ENCODE results near the gene TAGLN. TPM values are rescaled to one million over a fixed set of nuclear protein-coding genes. Genes with fewer than 3 reads are reported as not detected.

Gene TAGLN
- total RNA-seq, 2 donors from 2014 or later: 228 to 412 TPM

DNA sequence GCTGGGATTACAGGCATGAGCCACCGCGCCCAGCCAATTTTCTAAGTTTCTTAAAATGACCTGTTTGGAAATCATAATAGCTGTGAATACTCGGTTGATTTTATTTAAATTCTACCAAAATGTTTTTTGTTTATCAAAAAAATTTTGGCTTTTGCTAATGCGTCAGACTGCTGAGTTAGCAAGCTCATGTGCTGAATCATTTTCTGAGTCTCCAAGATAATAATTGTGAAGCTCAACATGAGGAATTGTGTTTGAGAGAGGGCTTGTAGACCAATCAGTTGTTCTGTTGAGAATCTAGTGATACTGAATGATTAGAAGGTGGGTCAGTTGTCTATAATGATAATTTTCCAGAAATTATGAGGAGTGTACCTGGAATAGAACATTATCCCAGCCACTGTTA is 49.2 kb downstream of the TAGLN start:
- H3K27ac Mint-ChIP-seq: no peak overlapping the region
- Histone ChIP-seq H3K4me3 (ENCODE audit: low read length) (no peak overlapping the region), H3K9me3 (ENCODE audit: control insufficient read depth, low read length) (no peaks in the 10 kb centered on the region), H3K36me3 (ENCODE audit: control insufficient read depth, insufficient read depth, low read length) (peaks cover 58% of the 10 kb centered on the region), H3K27ac (ENCODE audit: low read depth, low read length) (no peak overlapping the region), H3K9ac (ENCODE audit: extremely low read depth, low read length, poor library complexity, severe bottlenecking) (no peak overlapping the region), H3K4me1 (ENCODE audit: control insufficient read depth, insufficient read depth, low read length) (no peaks in the 10 kb centered on the region), H3K27me3 (ENCODE audit: control insufficient read depth, insufficient read depth, low read length, poor library complexity, severe bottlenecking) (no peaks in the 10 kb centered on the region)
- H3K4me1 Mint-ChIP-seq: peaks cover 2% of the 10 kb centered on the region
- DNase-seq: no peak
- H3K36me3 Mint-ChIP-seq (ENCODE audit: low read depth): peaks cover 65% of the 10 kb centered on the region
- H3K9me3 Mint-ChIP-seq: no peaks in the 10 kb centered on the region
- H3K27me3 Mint-ChIP-seq (ENCODE audit: insufficient read depth): no peaks in the 10 kb centered on the region
- no peak overlapping the region for H3K4me3 Mint-ChIP-seq
- WGBS, 2 experiments (ENCODE audit: insufficient coverage in 1 of 2, insufficient read length in 1 of 2): 97 to 100% methylated on average over 2 to 3 of the region's 4 CpGs
- no peak for TF ChIP-seq CTCF (conservative IDR thresholded peaks at IDR 0.05)

GRCh38 chr11:117249571-117249970 is 50.4 kb downstream of the TAGLN start:
- Mint-ChIP-seq H3K9me3 (no peaks in the 10 kb centered on the region), H3K4me1 (peaks cover 2% of the 10 kb centered on the region), H3K36me3 (ENCODE audit: low read depth) (peaks cover 60% of the 10 kb centered on the region), H3K27me3 (ENCODE audit: insufficient read depth) (no peaks in the 10 kb centered on the region), H3K4me3 (no peak overlapping the region), H3K27ac (peak overlapping the region; percentile 40)
- H3K27ac ChIP-seq (ENCODE audit: low read depth, low read length): no peak overlapping the region
- no peak for TF ChIP-seq CTCF (conservative IDR thresholded peaks at IDR 0.05)
- H3K9me3 ChIP-seq (ENCODE audit: control insufficient read depth, low read length): no peaks in the 10 kb centered on the region
- H3K27me3 ChIP-seq (ENCODE audit: control insufficient read depth, insufficient read depth, low read length, poor library complexity, severe bottlenecking): no peaks in the 10 kb centered on the region
- H3K9ac ChIP-seq (ENCODE audit: extremely low read depth, low read length, poor library complexity, severe bottlenecking): no peak overlapping the region
- no peaks in the 10 kb centered on the region for H3K4me1 ChIP-seq (ENCODE audit: control insufficient read depth, insufficient read depth, low read length)
- 83 to 97% methylated on average over 4 of the region's 4 CpGs for WGBS, 2 experiments (ENCODE audit: insufficient coverage in 1 of 2, insufficient read length in 1 of 2)
- peaks cover 49% of the 10 kb centered on the region for H3K36me3 ChIP-seq (ENCODE audit: control insufficient read depth, insufficient read depth, low read length)
- DNase-seq: no peak
- no peak overlapping the region for H3K4me3 ChIP-seq (ENCODE audit: low read length)

DNA sequence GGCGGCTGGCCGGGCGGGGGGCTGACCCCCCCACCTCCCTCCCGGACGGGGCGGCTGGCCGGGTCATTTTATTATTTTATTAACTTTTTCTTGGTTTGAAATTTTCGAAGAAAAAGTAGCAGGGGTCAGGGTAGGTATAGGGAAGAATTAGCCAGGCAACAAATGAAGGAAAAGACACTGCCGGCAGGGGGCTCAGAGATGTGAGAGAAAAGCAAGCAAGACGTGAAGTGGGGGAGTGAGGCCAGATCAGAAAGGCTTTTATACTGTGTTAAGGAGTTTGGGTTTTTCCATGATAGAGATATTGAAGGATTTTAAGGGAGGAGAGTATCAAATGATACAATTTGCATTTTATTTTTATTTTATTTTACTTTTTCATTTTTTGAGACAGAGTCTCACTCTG is 52.3 kb downstream of the TAGLN start:
- Mint-ChIP-seq H3K4me1 (peaks cover 2% of the 10 kb centered on the region), H3K9me3 (no peaks in the 10 kb centered on the region), H3K27me3 (ENCODE audit: insufficient read depth) (no peaks in the 10 kb centered on the region), H3K36me3 (ENCODE audit: low read depth) (peaks cover 61% of the 10 kb centered on the region), H3K27ac (no peak overlapping the region), H3K4me3 (no peak overlapping the region)
- no peaks in the 10 kb centered on the region for H3K4me1 ChIP-seq (ENCODE audit: control insufficient read depth, insufficient read depth, low read length)
- no peak overlapping the region for H3K4me3 ChIP-seq (ENCODE audit: low read length)
- DNase-seq: no peak
- peak; percentile 24 for TF ChIP-seq CTCF (conservative IDR thresholded peaks at IDR 0.05)
- no peak overlapping the region for H3K9ac ChIP-seq (ENCODE audit: extremely low read depth, low read length, poor library complexity, severe bottlenecking)
- H3K27ac ChIP-seq (ENCODE audit: low read depth, low read length): no peak overlapping the region
- H3K36me3 ChIP-seq (ENCODE audit: control insufficient read depth, insufficient read depth, low read length): peaks cover 41% of the 10 kb centered on the region
- H3K27me3 ChIP-seq (ENCODE audit: control insufficient read depth, insufficient read depth, low read length, poor library complexity, severe bottlenecking): no peaks in the 10 kb centered on the region
- no peaks in the 10 kb centered on the region for H3K9me3 ChIP-seq (ENCODE audit: control insufficient read depth, low read length)
- 84 to 86% methylated on average over 3 of the region's 10 CpGs for WGBS, 2 experiments (ENCODE audit: insufficient coverage in 1 of 2, insufficient read length in 1 of 2)
